Esophagus muscularis mucosa (tissue), 4 donors: Measurements from ENCODE around the gene TTC31. TPM values are rescaled to one million over a fixed set of nuclear protein-coding genes. Genes with fewer than 3 reads are reported as not detected.
A peak's percentile ranks its signal among the peaks of the same experiment; 100 is the strongest.

Source experiments
- DNase-seq: peaks from one replicate; pipeline ENCODE4 v3.0.0-alpha.2; 2017; ENCODE audit errors: extremely low spot score
- H3K27ac ChIP-seq, 4 donors: fragments of 200-600 bp; sonication (generic); replicated peaks in 1 of 4; 1 replicate in 3 of 4; 2 replicates in 1 of 4; pipeline ENCODE4 v1.5.1; 2016 to 2019; ENCODE audit warnings: mild to moderate bottlenecking in 1 of 4
- H3K27me3 ChIP-seq, 4 donors: fragments of 200-600 bp; sonication (generic); one replicate each; pipeline versions ENCODE4 v1.5.1 to v1.6.0; 2016 to 2019
- H3K36me3 ChIP-seq, 4 donors: fragments of 200-600 bp; sonication (generic); one replicate each; pipeline ENCODE4 v1.5.1; 2016 to 2019
- H3K4me1 ChIP-seq, 4 donors: fragments of 200-600 bp; sonication (generic); one replicate each; pipeline ENCODE4 v1.5.1; 2016 to 2019
- H3K4me3 ChIP-seq, 4 donors: fragments of 200-600 bp; sonication (generic); 1 replicate in 2 of 4; 2 replicates in 2 of 4; pipeline ENCODE4 v1.5.1; 2016 to 2019; ENCODE audit warnings: mild to moderate bottlenecking in 4 of 4, moderate library complexity in 1 of 4
- H3K9me3 ChIP-seq, 4 donors: fragments of 200-600 bp; sonication (generic); 1 replicate in 3 of 4; 2 replicates in 1 of 4; pipeline ENCODE4 v1.5.1; 2016 to 2019
- CTCF ChIP-seq, 3 experiments: fragments of 200-600 bp in 2 of 3; fragments of 450-650 bp in 1 of 3; sonication (generic) in 2 of 3; IDR thresholded peaks; one replicate each; pipeline ENCODE4 v1.5.1; 2017 to 2019; ENCODE audit warnings: antibody characterized with exemption in 3 of 3, mild to moderate bottlenecking in 2 of 3, moderate library complexity in 1 of 3
- EP300 ChIP-seq: sonication (generic); formaldehyde crosslinking; IDR thresholded peaks from one replicate; pipeline ENCODE4 v1.6.1; 2017; ENCODE audit warnings: antibody characterized with exemption
- POLR2A ChIP-seq: fragments of 450-650 bp; IDR thresholded peaks from one replicate; pipeline ENCODE4 v1.6.1; 2017; ENCODE audit warnings: antibody characterized with exemption, moderate library complexity, mild to moderate bottlenecking, low read depth
- POLR2AphosphoS5 ChIP-seq, 2 donors: sonication (generic); formaldehyde crosslinking; IDR thresholded peaks; one replicate each; pipeline ENCODE4 v1.6.1; 2017; ENCODE audit warnings: antibody characterized with exemption in 2 of 2
- WGBS: methylation state at CpG from one replicate; pipeline ENCODE4 v1.1.5; 2018; 5-methylcytosine and 5-hydroxymethylcytosine counted together
- intact Hi-C: fragments of 100-400 bp; cut with DNase I; formaldehyde crosslinking; loops from one replicate; pipeline ENCODE4 v1.15.1; 2023
- total RNA-seq, 4 donors: library from RNA; depleted of rRNA; stranded (reverse); fragments of >200 nt; gene quantifications; one replicate each; pipeline versions ENCODE4 v1.1.0 to v1.2.1, GENCODE V29; 2016

TTC31 gene
- total RNA-seq, 4 donors from 2014 or later: 17.4 to 23.0 (median 20.6) TPM

- Histone ChIP-seq H3K27me3 (peaks cover 0 to 3% (median 0%) of the 10 kb centered on the region in 4 donors), H3K4me1 (peaks cover 6 to 11% (median 9%) of the 10 kb centered on the region in 4 donors), H3K9me3 (no peaks in the 10 kb centered on the region), H3K36me3 (no peaks in the 10 kb centered on the region), H3K4me3 (no peak overlapping the region), H3K27ac (no peak overlapping the region)
- no peak for TF ChIP-seq POLR2AphosphoS5 (IDR thresholded peaks at IDR 0.05)
- no peak for TF ChIP-seq EP300
- TF ChIP-seq POLR2A: no peak
- TF ChIP-seq CTCF (IDR thresholded peaks at IDR 0.05): no peak
- no peak for DNase-seq
- WGBS: 84% methylated on average over 3 of the region's 3 CpGs
- intact Hi-C loops: no loop called here
These were observed 32.2 kb upstream of the TTC31 start for GRCh38 chr2:74450570-74451190.

- peaks cover 32 to 43% (median 41%) of the 10 kb centered on the region in 4 donors for H3K4me1 ChIP-seq
- under 1% methylated on average over 35 of the region's 40 CpGs for WGBS
- H3K27me3 ChIP-seq: no peaks in the 10 kb centered on the region
- no peaks in the 10 kb centered on the region for H3K9me3 ChIP-seq
- intact Hi-C loops: no loop called here
- DNase-seq: peak; percentile 99
- H3K36me3 ChIP-seq: no peaks in the 10 kb centered on the region
- H3K27ac ChIP-seq: peak within 1 kb of the TSS; percentile 66 to 74 (median 68)
- peak; percentile 84 to 99 for TF ChIP-seq POLR2AphosphoS5 (IDR thresholded peaks at IDR 0.05)
- no peak for TF ChIP-seq EP300
- TF ChIP-seq CTCF (IDR thresholded peaks at IDR 0.05): peak in 1 of 3 experiments; percentile 28
- H3K4me3 ChIP-seq: peak within 1 kb of the TSS; percentile 63 to 80 (median 70)
These were observed 28.0 kb upstream of the TTC31 start, which contains the start of gene INO80B for GRCh38 chr2:74454654-74455511. Gene INO80B, plus strand, starts transcription at chr2:74455087. Its CDS starts 30 bp downstream, at chr2:74455117.

GRCh38 chr2:74457129-74457548 is 25.7 kb upstream of the TTC31 start:
- DNase-seq: no peak
- peak overlapping the region; percentile 68 to 85 (median 74) for H3K4me3 ChIP-seq
- H3K27ac ChIP-seq: peak overlapping the region; percentile 91 to 98 (median 96)
- H3K36me3 ChIP-seq: peaks cover 5 to 15% (median 13%) of the 10 kb centered on the region in 4 donors
- TF ChIP-seq CTCF (IDR thresholded peaks at IDR 0.05): no peak
- no peak for TF ChIP-seq POLR2AphosphoS5 (IDR thresholded peaks at IDR 0.05)
- no peak for TF ChIP-seq EP300
- TF ChIP-seq POLR2A: no peak
- H3K9me3 ChIP-seq: no peaks in the 10 kb centered on the region
- no peaks in the 10 kb centered on the region for H3K27me3 ChIP-seq
- H3K4me1 ChIP-seq: peaks cover 32 to 43% (median 41%) of the 10 kb centered on the region in 4 donors
- intact Hi-C loops: no loop called here
- under 1% methylated on average over 17 of the region's 27 CpGs for WGBS

GRCh38 chr2:74457549-74458131 is 25.2 kb upstream of the TTC31 start:
- intact Hi-C loops: no loop called here
- Histone ChIP-seq H3K36me3 (peaks cover 10 to 20% (median 18%) of the 10 kb centered on the region in 4 donors), H3K27me3 (no peaks in the 10 kb centered on the region), H3K4me3 (peak overlapping the region; percentile 68 to 85 (median 74)), H3K27ac (peak overlapping the region; percentile 91 to 98 (median 96)), H3K4me1 (peaks cover 32 to 43% (median 41%) of the 10 kb centered on the region in 4 donors), H3K9me3 (no peaks in the 10 kb centered on the region)
- DNase-seq: peak; percentile 93
- TF ChIP-seq POLR2A (peak; percentile 58), EP300 (no peak), POLR2AphosphoS5 (IDR thresholded peaks at IDR 0.05) (peak in 1 of 2 donors; percentile 96)
- WGBS: 0% methylated on average over 10 of the region's 46 CpGs
